HCT116 (cell line): ENCODE data around the gene KIF26B.

ENCODE experiments used
- CEBPB ChIP-seq: IDR thresholded peaks from 2 replicates; pipeline ENCODE4 v1.6.1; 2012; ENCODE audit warnings: low read depth
- EZH2 ChIP-seq: fragments of 200-600 bp; sonication (generic); IDR thresholded peaks from 2 replicates; pipeline ENCODE4 v1.6.1; 2017; ENCODE audit warnings: antibody characterized with exemption, mixed run types
- EZH2phosphoT487 ChIP-seq: fragments of 200-600 bp; IDR thresholded peaks from 2 replicates; pipeline ENCODE4 v1.6.1; 2018; ENCODE audit warnings: antibody characterized with exemption, borderline replicate concordance
- POLR2A ChIP-seq: IDR thresholded peaks from 2 replicates; pipeline ENCODE4 v1.7.0; 2011; ENCODE audit warnings: borderline replicate concordance; ENCODE audit not compliant: insufficient read depth, insufficient read length; ENCODE audit errors: extremely low read depth
- POLR2AphosphoS5 ChIP-seq: IDR thresholded peaks from 2 replicates; pipeline ENCODE4 v1.6.1; 2011; ENCODE audit warnings: mild to moderate bottlenecking, low read depth, low read length, moderate library complexity
- SIN3A ChIP-seq: IDR thresholded peaks from 2 replicates; pipeline ENCODE4 v1.6.1; 2012; ENCODE audit warnings: low read depth
- SP1 ChIP-seq: IDR thresholded peaks from 2 replicates; pipeline ENCODE4 v1.6.1; 2012; ENCODE audit warnings: low read depth
- TF ChIP-seq, protein P1 (sequence below): IDR thresholded peaks from 2 replicates; pipeline ENCODE4 v1.6.1; 2011; ENCODE audit warnings: mild to moderate bottlenecking, low read length, moderate library complexity; ENCODE audit not compliant: insufficient replicate concordance; ENCODE audit errors: extremely low read depth
- TF ChIP-seq, protein P2 (sequence below): IDR thresholded peaks from 2 replicates; pipeline ENCODE4 v1.6.1; 2012; ENCODE audit warnings: low read depth
- TF ChIP-seq, protein P3 (sequence below), 3 experiments: fragments of 200-600 bp in 1 of 3; sonication (generic) in 1 of 3; IDR thresholded peaks in 2 of 3; conservative IDR thresholded peaks in 1 of 3; 2 replicates each; pipeline ENCODE4 v1.5.1; 2012 to 2017; ENCODE audit warnings: low read depth in 2 of 3, low read length in 2 of 3, antibody characterized with exemption in 1 of 3, borderline replicate concordance in 1 of 3, control low read depth in 1 of 3, mild to moderate bottlenecking in 1 of 3, mixed read lengths in 1 of 3, mixed run types in 1 of 3, moderate library complexity in 1 of 3; ENCODE audit not compliant: insufficient read depth in 1 of 3
- TF ChIP-seq, protein P4 (sequence below): IDR thresholded peaks from 2 replicates; pipeline ENCODE4 v1.6.1; 2012
- TF ChIP-seq, protein P5 (sequence below): IDR thresholded peaks from 2 replicates; pipeline ENCODE4 v1.6.1; 2012

DNA sequence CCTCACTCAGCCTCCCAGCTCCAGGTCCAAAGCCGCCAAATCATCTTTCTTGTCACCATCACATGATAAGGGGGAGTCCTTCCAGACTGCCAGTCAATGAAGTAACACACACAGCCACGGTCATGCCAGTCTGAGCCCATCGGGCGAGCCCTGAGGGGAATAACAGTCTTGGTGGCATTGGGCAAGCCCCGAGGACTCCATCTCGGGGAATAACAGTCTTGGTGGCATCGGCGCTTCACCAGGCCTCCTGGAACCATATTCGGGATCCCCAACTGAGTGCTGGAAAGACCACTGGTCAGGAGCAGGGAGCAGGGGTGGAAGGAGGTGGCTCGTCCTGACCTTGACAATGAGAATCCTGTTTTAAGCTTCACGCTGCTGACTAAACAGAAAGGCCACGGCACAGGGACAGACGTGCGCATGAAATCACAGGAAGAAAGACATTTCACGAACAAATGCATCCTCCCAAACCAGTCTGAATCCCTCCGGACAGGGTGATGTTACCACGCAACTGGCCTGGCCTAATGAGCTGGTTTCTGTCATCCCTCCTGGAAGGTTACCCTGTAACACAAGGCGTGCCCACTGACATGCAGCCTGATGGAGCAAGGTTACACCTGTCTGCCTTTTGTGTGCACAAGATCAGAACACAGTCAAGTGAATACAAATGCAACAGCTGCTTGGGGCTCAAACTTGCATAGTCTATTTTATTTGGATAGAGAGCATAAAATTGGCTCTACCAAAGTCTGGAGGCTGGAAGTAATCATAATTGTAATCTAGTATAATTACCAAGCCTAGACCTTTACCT is 517.4 kb downstream of the KIF26B start:
- TF ChIP-seq, protein P1, sequence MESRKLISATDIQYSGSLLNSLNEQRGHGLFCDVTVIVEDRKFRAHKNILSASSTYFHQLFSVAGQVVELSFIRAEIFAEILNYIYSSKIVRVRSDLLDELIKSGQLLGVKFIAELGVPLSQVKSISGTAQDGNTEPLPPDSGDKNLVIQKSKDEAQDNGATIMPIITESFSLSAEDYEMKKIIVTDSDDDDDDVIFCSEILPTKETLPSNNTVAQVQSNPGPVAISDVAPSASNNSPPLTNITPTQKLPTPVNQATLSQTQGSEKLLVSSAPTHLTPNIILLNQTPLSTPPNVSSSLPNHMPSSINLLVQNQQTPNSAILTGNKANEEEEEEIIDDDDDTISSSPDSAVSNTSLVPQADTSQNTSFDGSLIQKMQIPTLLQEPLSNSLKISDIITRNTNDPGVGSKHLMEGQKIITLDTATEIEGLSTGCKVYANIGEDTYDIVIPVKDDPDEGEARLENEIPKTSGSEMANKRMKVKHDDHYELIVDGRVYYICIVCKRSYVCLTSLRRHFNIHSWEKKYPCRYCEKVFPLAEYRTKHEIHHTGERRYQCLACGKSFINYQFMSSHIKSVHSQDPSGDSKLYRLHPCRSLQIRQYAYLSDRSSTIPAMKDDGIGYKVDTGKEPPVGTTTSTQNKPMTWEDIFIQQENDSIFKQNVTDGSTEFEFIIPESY = no peak
- TF ChIP-seq, protein P2, sequence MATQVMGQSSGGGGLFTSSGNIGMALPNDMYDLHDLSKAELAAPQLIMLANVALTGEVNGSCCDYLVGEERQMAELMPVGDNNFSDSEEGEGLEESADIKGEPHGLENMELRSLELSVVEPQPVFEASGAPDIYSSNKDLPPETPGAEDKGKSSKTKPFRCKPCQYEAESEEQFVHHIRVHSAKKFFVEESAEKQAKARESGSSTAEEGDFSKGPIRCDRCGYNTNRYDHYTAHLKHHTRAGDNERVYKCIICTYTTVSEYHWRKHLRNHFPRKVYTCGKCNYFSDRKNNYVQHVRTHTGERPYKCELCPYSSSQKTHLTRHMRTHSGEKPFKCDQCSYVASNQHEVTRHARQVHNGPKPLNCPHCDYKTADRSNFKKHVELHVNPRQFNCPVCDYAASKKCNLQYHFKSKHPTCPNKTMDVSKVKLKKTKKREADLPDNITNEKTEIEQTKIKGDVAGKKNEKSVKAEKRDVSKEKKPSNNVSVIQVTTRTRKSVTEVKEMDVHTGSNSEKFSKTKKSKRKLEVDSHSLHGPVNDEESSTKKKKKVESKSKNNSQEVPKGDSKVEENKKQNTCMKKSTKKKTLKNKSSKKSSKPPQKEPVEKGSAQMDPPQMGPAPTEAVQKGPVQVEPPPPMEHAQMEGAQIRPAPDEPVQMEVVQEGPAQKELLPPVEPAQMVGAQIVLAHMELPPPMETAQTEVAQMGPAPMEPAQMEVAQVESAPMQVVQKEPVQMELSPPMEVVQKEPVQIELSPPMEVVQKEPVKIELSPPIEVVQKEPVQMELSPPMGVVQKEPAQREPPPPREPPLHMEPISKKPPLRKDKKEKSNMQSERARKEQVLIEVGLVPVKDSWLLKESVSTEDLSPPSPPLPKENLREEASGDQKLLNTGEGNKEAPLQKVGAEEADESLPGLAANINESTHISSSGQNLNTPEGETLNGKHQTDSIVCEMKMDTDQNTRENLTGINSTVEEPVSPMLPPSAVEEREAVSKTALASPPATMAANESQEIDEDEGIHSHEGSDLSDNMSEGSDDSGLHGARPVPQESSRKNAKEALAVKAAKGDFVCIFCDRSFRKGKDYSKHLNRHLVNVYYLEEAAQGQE = no peak
- TF ChIP-seq POLR2AphosphoS5 (no peak), POLR2A (no peak), SIN3A (no peak), SP1 (no peak), EZH2phosphoT487 (no peak), EZH2 (no peak), CEBPB (no peak)
- TF ChIP-seq, protein P3, sequence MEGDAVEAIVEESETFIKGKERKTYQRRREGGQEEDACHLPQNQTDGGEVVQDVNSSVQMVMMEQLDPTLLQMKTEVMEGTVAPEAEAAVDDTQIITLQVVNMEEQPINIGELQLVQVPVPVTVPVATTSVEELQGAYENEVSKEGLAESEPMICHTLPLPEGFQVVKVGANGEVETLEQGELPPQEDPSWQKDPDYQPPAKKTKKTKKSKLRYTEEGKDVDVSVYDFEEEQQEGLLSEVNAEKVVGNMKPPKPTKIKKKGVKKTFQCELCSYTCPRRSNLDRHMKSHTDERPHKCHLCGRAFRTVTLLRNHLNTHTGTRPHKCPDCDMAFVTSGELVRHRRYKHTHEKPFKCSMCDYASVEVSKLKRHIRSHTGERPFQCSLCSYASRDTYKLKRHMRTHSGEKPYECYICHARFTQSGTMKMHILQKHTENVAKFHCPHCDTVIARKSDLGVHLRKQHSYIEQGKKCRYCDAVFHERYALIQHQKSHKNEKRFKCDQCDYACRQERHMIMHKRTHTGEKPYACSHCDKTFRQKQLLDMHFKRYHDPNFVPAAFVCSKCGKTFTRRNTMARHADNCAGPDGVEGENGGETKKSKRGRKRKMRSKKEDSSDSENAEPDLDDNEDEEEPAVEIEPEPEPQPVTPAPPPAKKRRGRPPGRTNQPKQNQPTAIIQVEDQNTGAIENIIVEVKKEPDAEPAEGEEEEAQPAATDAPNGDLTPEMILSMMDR (IDR thresholded peaks at IDR 0.05 in 2 of 3, conservative IDR thresholded peaks at IDR 0.05 in 1 of 3; ENCODE audit: borderline replicate concordance in 1 of 3, insufficient read depth in 1 of 3, low read depth in 2 of 3, low read length in 2 of 3) = no peak
- TF ChIP-seq, protein P4, sequence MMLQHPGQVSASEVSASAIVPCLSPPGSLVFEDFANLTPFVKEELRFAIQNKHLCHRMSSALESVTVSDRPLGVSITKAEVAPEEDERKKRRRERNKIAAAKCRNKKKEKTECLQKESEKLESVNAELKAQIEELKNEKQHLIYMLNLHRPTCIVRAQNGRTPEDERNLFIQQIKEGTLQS = no peak
- TF ChIP-seq, protein P5, sequence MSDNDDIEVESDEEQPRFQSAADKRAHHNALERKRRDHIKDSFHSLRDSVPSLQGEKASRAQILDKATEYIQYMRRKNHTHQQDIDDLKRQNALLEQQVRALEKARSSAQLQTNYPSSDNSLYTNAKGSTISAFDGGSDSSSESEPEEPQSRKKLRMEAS = no peak
